CD1c-positive myeloid dendritic cell (primary cell): ENCODE measurements around the gene TRIM37.
"Not testable (repeated sequence)": the region's sequence is repeated elsewhere in the genome, so short reads cannot be mapped to it uniquely, and the experiment has no call there.

Experiments
- DNase-seq: peaks from one replicate; pipeline ENCODE4 v3.0.0-alpha.2; 2016; ENCODE audit errors: extremely low spot score

The TRIM37 gene

DNA sequence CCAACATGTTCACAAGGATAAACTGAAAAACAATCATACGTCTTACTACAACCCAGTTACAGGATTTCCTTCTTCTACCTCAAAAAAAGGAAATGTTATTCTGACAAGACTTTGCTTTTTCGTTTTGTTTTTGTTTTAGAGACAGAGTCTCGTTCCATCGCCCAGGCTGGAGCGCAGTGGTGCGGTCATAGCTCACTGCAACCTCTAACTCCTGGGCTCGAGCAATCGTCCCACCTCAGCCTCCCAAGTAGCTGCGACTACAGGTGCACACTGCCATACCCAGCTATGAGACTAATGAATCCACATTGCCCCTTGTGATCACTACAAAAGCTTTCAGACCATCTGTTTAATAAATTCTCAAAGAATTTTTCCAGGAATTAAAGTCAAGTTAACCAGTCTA is 8.8 kb upstream of the TRIM37 start:
- no peak for DNase-seq

DNA sequence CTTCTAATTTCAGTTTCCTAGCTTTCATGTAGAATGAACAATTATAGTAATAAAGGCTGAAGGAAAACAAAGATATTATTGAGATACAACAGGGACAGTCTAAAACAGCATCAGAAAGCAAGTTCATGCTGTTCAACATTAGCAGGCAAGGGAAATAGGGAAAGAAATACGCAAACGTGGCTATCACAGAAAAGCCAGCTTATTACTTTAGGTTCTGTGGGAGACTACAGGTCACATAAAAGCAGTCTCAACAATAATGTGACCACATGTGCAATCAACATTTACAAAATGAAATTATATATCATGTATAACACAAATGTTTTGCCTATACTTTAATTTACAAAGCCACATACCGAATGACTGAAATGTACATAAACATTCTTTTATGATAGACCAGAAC is 4.9 kb upstream of the TRIM37 start:
- no peak for DNase-seq

DNA sequence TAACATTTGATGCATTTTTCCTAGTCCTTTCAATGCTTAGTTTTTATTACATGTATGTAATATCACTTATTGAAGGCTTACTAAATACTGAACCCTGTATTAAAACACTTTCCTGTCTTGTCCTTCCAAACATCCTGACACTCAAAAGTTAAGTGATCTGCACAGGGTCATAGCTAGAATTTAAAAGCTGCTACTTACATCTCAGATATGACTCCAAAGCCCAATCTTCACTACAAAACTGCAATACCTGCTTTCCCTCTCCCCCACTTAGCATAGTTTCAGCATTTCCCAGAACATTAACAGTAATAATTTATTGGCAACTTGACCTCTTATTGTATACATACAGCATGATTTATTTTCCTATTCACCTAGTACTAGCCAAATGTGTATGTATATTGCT is 4.3 kb upstream of the TRIM37 start:
- no peak for DNase-seq

DNA sequence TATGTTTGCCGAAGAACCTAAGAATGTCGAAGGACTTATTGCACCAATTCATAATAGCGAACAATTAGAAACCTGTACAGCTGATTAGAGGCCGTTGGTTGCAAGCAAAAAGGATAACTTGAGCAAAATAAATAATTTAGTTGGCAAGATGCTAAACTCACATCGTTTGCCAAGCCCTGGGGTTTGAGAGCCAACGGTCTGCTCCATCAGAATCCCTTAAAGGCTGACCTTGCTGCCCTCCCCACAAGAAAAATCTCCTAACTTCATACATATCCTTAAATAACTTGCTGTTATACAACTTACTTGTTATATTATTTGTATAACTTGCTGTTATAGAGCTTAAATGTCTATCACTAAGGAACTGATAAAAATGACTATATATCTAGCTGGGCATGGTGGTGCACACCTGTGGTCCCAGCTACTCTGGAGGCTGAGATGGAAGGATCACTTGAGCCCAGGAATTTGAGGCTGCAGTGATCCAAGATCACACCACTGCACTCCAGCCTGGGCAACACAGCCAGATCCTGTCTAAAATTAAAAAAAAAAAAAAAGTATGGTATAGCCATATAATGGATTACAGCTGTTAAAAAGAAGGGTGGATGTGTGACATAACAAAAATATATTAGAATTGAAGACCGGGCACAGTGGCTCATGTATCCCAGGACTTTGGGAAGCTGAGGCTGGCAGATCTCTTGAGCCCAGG is 1.9 kb upstream of the TRIM37 start:
- DNase-seq: no peak

DNA sequence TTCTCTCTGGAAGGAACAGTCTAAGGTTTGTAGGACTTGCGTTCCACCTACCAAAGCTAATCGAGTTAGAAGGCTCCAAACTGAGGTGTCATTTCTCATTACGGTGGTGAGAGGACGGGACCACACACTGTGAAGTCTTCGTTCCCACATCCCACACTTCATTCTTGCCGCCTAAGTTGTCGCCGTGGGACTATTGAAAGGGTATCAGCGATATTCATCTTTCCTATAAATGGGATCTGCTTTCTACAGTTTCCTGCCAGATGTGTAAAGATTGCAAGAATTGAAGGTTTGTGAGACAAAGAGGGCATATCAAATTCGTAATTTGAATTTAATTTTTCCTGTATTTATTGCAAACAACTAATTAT is 608 bp upstream of the TRIM37 start:
- no peak for DNase-seq

DNA sequence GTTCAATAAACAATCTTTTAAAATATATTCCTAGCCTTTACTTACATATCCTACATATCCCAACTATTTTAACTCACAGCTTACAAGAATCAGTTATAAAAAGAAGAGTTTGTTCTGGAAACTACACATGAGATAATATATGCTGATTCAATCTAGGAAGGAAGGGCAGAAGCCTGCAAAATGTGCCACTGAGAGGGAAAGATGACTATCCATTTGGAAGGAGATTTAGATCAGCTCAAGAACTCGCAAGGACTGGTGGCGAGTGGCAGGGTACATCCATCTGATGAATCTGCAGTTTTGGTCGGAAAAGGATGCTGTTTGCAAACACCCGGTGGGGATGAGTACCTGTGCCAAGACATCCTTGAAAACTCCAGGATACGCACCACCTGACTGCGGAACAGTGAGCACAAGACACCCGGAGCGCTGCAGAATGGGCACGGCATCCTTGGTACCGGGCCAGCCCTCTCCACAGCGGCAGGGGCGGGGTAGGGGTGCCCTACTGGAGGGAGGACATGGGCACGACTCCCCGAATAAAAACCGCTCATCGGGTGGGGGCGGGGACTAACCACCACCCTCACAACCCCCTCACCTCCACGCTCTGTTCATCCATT is 723 bp downstream of the TRIM37 start:
- DNase-seq: peak; percentile 57

DNA sequence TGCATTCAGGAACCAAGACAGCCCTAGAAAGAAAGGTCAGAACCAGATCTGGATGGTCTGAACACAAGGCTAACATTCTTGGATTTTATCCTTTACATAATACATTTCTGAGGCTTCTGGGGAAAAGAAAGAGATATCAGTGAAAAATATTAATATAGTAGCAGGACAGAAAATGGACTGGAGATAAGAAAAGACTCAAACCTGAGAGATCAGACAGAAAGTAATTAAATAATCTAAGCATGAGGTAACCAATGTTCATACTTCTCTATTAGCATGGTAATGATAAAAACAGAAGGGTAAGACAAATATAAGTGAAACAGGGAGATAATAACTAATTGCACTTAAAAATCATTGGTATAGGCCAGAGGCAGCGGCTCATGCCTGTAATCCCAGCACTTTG is 5.5 kb downstream of the TRIM37 start:
- no peak for DNase-seq

DNA sequence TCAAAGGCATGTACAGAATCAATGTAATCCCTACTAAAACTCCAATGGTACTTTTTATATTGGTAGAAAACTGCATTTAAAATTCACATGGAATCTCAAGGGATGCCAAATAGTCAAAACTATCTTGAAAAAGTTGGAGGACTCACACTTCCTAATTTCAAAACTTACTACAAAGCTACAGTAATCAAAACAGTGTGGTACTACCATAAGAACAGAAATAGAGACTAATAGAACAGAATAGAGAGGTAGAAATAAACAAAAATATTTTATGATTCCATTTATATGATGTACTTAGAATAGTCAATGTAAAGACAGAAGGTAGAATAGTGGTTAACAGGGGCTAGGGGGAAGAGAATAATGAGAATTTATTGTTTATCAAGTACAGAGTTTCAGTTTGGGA is 8.8 kb downstream of the TRIM37 start:
- DNase-seq: no peak

DNA sequence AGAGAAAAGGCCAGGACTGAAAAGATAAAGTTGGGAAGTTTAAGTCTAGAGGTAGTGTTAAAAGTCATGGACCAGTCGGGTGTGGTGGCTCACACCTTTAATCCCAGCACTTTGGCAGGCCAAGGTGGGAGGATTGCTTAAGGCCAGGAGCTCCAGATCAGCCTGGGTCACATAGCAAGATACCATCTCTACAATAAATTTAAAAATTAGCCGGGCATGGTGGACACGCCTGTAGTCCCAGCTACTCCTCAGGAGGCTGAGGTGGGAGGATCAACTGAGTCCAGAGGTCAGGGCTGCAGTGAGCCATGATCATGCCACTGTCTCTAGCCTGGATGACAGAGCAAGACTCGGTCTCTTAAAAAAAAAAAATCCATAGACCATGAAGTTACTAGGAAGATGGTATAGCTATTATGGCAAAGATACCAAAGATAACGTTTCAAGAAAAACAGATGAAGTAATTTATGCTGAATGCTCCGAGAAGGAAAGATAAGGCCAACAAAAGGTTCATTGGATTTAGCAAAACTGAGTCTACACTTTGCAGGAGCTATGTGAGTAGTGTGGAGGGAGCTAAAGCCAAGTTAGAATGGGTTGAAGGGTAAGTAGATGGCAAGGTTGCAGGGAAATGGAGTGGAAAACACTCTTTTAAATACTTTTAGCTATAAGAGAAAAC is 11.7 kb downstream of the TRIM37 start:
- DNase-seq: no peak

DNA sequence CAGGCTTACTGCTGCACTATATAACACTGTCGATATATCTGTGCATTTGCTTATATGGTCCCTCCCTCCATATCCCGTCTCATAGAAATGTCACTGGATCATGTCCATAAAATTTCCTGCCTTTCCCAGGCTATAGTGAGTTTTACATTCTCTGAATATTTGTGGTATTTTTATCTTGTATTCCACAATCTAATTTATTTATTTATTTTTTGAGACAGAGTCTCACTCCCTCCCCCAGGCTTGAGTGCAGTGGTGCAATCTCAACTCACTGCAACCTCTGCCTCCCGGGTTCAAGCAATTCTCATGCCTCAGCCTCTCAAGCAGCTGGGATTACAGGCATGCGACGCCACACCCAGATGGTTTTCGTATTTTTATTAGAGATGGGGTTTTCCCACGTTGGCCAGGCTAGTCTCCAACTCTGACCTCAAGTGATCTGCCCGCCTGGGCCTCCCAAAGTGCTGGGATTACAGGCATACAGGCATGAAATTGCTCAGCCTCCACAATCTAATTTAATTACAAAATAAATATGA is 12.9 kb downstream of the TRIM37 start:
- DNase-seq: no peak

DNA sequence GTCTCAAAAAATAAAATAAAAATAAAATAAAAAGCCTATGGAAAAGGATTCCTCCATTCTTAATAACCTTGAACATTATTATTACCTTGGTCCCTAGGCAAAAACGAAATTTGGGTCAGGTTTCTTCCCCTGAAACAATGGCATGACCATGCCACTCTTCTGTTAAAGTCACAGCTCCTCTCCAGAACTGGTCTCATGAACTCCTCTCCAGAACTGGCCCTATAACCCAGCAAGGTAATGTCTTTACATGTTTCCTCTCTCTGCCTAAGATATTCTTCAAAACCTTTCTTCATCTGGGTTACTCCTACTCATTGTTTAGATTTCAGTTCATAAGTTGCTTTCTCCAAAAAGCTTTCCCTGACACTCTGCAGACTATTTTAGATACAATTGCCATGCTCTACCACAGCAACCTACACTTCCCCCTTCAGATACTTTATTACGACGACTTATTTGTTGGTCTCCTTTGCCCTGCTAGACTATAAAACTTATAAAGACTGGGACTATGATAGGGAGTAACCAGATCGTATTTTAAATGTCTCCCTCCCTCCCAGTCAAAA is 13.5 kb downstream of the TRIM37 start:
- no peak for DNase-seq

DNA sequence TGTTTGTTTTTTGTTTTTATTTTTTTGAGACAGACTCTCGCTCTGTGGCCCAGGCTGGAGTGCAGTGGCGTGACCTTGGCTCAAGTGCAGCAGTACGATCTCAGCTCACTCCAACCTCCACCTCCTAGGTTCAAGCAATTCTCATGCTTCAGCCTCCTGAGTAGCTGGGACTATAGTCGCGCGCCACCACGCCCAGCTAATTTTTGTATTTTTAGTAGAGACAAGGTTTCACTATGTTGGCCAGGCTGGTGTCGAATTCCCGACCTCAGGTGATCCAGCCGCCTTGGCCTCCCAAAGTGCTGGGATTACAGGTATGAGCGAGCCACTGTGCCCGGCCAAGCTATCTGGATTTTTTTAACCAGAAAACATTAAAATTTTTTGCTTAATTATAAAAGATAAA is 16.1 kb downstream of the TRIM37 start:
- DNase-seq: not testable (repeated sequence)

DNA sequence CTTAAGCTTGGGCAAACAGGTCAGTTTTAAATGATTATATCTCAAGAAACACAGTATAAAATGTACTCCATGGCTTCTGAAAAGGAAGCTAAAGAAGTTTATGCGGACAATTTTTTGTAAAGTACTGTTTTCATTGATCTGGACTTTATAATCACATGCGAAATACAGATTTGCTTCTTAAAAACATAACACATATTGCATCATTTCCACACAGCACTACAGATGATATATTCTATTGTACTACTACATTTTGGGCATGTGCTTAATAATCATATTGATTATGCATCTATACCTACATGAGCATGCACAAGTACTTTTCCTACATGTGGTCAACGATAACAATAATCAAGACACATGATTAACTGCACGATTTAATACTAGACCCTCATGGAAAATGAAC is 22.5 kb downstream of the TRIM37 start:
- DNase-seq: no peak

DNA sequence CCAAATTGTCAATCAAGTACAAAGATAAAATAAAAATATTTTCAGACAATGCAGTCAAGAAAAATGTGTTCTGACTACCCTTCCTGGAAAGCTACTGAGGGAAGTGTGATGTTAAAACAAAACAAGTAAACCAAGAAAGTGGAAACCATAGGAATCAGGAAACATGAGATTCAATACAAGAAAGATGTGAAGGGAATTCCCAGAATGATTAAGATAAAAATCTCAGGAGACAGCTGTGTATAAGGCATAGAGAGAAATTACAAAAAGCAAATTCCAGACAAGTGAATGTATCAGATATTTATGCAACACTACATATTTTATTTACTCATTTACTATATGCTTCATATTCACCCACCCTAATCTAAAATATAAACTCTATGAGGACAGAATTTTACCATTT is 32.2 kb downstream of the TRIM37 start:
- DNase-seq: no peak

DNA sequence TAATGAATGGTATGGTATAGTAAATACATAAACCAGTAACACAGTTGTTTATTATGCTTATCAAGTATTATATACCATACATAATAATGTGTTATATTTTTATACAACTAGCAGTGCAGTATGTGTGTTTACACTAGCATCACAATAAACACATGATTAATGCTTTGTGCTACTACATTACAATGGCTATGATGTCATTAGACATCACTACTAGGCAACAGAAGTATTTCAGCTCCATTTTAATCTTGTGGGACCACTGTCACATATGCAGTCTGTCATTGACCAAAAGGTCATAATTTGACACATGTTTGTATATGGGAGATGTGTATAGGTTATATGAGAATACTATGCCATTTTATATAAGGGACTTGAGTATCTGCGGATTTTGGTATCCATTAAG is 32.7 kb downstream of the TRIM37 start:
- DNase-seq: no peak

DNA sequence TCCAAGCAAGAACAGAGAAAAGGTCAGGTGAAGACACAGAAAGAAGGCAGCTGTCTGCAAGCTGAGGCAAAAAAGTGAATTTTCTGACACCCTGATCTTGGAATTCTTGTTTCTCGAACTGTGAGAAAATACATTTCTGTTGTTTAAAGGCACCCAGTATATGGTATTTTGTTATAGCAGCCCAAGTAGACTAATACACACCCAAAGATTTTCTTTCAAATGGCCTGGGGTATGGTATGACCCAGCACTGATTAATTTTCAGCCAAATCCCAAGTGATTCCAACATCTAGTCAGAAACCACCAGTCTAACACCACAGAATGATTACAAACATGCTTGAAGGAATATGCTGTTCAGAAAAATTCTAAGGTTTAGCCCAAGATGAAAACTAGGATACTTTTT is 36.8 kb downstream of the TRIM37 start:
- DNase-seq: no peak

DNA sequence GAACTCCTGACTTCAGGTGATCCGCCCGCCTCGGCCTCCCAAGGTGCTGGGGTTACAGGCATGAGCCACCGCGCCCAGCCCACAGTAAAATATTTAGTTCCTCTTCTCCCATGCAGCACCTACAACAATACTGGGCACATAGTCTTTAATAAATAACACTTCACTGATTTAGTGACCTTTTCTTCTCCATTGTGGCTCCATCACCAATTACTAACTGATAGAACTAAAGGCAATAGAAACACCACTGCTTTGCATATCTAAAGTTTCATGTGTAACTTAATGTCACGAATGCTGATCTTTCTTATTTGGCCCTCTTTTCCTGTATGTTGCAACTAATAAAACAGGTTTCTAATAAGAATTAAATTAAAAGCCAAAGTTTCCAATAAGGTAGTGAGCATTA is 38.9 kb downstream of the TRIM37 start:
- no peak for DNase-seq

DNA sequence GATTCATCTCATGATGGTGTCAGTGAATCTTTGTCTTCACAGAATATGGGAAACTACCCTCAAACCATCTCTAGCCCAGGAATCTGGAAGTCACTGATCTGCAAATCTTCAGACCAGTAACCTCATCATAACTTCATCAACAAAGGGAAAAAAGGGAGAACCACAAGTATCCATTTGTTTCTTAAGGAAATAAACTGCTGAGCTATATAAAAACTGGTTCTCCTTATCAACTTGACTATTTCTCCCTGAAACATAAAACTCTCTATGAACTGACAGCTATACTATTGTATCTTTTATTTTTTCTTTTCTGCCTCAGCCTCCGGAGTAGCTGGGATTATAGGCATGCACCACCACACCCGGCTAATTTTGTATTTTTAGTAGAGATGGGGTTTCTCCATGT is 39.3 kb downstream of the TRIM37 start:
- DNase-seq: no peak

DNA sequence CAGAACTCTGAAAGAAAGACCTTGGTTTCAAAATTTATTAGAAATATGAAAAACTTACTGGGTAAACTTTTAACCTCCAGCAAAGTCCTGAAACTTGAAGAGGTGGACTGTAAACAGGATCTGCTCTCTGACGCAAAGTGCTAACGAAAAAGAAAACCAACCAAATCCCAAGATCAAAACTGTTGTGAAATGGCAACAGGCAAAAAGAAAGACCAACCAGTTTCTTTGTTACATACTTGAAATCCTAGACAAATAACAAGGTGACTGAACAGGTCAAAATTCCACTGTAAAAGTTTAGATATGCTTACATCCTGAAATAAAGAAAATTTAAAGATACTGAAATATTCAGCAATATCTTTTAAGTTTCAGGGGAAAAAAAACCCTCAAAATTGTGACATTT is 44.2 kb downstream of the TRIM37 start:
- DNase-seq: no peak

DNA sequence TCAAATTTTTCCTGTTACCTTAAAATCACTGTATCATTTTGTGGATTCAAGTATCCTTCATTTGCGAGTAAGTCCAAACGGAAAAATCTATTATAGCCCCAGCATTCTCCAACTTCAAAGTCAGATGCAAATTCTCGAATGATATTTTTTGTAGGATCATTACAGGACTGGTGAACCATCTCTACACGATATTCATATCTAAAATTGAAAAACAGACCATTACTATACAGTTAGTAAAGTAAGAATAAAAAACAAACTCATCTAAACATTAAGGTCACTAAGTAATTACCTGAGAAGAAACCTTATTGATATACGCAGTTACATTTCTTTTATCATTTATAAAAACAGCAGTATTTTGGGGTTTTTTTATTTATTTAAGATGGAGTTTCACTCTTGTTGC is 49.8 kb downstream of the TRIM37 start:
- no peak for DNase-seq

DNA sequence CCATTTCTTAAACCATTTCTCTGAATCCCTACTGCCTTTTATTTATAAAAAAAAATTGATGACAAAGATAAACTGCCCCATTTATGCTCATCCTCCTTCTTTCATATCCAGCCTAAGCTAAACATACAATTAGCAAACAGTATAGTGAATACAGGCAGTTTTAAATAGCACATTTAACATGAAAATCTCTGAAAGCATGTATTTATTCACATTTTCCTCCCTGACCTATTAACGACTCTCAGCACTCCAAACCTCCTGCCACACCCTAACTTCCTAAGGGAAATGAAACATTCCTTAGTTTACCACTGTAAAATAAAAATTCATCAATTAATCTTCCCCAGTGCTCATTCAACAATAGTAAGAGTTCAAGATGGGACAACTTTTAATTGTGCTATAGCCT is 56.9 kb downstream of the TRIM37 start:
- DNase-seq: no peak

DNA sequence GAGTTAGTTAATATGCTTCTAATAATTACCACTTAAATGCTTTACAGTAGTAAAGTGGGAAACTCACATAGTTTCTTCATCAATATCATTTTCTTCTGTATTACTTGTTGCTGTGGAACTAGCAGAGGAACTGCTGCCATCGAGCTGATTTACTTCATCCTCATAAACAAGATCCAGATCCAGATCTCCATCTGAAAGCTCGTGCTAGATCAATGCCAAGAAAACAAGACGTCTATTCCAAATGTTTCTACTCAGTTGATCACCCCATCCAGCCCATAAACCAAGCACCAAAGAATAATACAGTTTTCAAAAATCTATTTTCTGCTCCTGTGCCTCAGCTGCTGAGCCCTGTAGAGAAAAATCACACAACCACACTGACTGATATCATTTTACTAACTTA is 59.1 kb downstream of the TRIM37 start:
- no peak for DNase-seq

DNA sequence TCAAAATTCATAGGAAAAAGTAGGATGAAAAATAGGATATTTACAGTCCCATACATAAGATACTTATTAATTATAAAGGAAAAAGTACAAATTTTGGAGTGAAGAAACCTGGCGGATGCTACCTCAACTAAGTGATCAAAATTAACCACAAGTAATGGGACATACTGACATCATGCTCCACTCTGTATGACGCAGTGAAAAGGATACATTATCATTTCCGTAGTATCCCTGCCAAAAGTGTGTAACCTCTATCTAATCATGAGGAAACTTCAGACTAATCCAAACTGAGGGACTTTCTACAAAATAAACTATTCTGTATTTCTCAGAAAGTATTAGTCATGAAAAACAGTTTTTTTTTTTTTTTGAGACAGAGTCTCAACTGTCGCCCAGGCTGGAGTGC is 60.5 kb downstream of the TRIM37 start:
- no peak for DNase-seq
